ENCODE data around the gene GNAT1. TPM values are rescaled to one million over a fixed set of nuclear protein-coding genes. Genes with fewer than 3 reads are reported as not detected.
A peak's percentile ranks its signal among the peaks of the same experiment; 100 is the strongest.
"Not testable (repeated sequence)": the region's sequence is repeated elsewhere in the genome, so short reads cannot be mapped to it uniquely, and the experiment has no call there.

GNAT1 gene
- total RNA-seq, 8 experiments from 2014 or later, result 0.27 to 0.66 (median 0.34) TPM; not detected in 4

DNA sequence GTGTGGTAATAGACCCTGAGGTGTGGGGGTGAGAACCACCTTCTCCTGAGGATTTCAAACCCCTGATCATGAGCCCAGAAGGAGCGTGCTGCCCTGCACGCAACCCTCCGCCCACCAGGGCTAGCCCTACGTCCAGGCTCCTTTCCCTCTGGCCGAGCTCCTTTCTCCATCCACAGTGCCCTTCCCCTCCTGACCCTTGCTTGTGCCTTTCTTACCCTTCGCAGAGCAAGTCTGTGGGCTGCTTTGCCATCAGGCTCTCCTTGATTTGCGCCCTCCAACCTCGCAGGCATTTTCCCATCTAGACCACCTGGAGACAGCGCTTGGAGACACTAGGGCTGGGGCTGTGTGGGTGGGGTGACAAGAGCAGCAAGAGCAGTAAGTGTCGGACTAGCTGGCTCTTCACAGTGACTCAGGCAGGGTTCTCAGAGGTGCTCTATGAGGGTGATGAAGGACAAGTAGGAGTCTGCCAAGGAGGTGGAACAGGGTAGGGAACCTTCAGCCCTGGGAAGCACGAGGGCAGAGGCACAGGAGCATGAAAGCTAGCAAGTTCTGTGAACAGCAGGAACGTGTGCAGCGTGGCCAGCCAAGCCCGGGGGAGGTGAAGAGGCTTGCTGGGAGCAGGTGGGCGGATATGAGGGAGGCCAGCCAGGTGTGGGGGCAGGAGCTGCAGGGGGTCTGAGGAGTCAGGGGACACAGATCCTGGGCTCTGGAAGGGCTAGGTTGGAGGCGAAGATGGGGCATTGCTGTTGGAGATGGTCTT lies 11.1 kb downstream of the GNAT1 start:
- H3K4me1 ChIP-seq (replicated peaks in 1 of 2), result peaks cover 5 to 14% of the 10 kb centered on the region in 2 donors
- H3K27ac ChIP-seq, result no peak overlapping the region
- ATAC-seq (replicated peaks in 6 of 8), result no peak
- H3K4me3 ChIP-seq, result no peak overlapping the region
- in situ Hi-C loops (cut with MboI; ENCODE audit: low pct_unique_long_range_greater_than_20kb in 2 of 9, low sequenced_read_pairs in 9 of 9, unreplicated experiment in 9 of 9), result no loop called here
- 45 to 100% (median 86%) methylated on average over 1 to 9 of the region's 16 CpGs; no CpG with 5 or more reads in 4 of the 10 experiments for WGBS, 10 experiments

DNA sequence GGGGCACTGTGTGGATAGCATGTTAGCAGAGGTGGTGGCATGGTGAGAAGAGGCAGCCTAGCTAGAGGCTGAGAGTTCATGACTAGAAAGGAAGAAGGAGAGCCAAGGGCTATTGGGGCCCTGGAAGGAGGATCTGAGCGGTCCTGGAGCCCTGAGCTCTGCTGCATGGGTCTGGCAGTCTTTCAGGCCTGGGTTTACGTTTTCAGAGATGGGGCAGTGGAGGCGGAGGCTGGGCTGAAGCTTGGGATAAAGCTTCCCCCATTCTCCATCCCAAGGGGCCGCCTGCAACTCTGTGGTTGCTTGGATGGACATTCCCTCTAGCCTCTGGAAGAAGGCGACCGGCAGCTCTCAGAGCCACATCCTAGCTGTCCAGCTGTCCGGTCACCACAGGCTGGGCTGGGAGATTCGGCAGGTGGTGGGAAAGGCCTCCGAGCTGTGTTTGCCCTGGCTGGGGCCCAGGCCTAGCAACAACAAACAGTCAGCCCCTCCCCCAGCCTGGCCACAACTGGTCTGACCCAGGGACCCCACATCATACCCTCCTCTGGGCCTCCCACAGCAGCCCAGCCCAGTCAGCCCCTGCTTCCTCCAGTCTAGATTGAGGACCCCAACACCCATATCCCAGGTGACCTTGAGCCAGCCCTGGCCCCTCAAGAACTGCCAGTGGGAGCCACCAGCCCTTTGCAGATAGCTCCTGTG lies 11.9 kb downstream of the GNAT1 start:
- peak in 1 of 8 experiments; percentile 3 for ATAC-seq (replicated peaks in 6 of 8)
- in situ Hi-C loops (cut with MboI; ENCODE audit: low pct_unique_long_range_greater_than_20kb in 2 of 9, low sequenced_read_pairs in 9 of 9, unreplicated experiment in 9 of 9), result no loop called here
- 0 to 83% (median 75%) methylated on average over 1 to 2 of the region's 9 CpGs; no CpG with 5 or more reads in 6 of the 10 experiments for WGBS, 10 experiments
- peaks cover 5 to 14% of the 10 kb centered on the region in 2 donors for H3K4me1 ChIP-seq (replicated peaks in 1 of 2)
- H3K27ac ChIP-seq, result no peak overlapping the region
- no peak overlapping the region for H3K4me3 ChIP-seq

DNA sequence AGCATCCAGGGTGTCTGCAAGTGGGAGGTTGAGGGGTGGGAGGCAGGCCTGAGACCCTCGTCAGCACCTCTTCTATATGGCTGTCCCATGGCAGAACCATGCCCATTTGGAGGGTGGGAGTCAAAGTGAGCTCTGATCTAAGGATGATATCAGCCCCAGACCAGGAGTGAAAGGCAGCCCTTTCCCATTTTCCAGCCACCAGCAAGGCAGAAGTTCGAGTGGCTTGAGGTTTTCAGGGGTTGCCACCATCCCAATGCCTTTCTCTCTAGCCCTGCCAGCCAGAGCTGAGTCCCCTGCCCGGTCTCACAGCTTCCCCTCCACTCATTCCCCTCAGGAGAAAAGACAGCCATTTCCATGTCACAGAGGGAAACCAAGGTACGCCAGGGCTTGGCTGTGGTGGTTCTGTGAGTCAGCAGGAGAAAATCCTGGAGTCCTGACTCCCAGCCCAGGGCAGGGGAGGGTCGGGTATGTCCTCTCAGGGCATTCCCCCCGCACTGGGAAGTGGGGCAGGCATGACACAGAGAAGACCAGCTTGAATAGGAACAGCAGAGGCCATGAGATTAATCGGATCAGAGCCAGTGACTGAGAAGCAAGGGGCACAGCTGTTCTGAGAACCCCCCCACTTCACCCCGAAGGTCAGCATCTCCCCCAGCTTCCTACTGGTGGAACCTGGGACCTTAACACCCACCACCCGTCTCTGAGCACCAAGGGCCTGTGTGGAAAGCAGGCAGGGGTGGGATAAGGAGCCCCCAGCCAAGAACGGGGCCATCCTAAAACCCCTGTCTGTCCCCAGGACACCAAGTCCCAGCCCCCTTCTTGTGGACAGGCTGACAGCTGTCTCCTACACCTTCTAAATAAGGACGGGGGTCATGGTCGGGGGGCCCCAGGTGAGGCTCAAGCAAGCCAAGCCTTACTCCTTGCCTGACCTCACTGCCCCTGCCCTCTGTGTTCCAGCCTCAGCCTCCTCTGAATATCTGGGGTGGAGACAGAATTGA lies 12.7 kb downstream of the GNAT1 start:
- Histone ChIP-seq H3K4me1 (replicated peaks in 1 of 2) (peaks cover 5 to 14% of the 10 kb centered on the region in 2 donors), H3K27ac (no peak overlapping the region), H3K4me3 (no peak overlapping the region)
- in situ Hi-C loops (cut with MboI; ENCODE audit: low pct_unique_long_range_greater_than_20kb in 2 of 9, low sequenced_read_pairs in 9 of 9, unreplicated experiment in 9 of 9), result no loop called here
- no peak for ATAC-seq (replicated peaks in 6 of 8)
- WGBS, 10 experiments, result 47 to 100% (median 100%) methylated on average over 1 to 2 of the region's 12 CpGs; no CpG with 5 or more reads in 7 of the 10 experiments

DNA sequence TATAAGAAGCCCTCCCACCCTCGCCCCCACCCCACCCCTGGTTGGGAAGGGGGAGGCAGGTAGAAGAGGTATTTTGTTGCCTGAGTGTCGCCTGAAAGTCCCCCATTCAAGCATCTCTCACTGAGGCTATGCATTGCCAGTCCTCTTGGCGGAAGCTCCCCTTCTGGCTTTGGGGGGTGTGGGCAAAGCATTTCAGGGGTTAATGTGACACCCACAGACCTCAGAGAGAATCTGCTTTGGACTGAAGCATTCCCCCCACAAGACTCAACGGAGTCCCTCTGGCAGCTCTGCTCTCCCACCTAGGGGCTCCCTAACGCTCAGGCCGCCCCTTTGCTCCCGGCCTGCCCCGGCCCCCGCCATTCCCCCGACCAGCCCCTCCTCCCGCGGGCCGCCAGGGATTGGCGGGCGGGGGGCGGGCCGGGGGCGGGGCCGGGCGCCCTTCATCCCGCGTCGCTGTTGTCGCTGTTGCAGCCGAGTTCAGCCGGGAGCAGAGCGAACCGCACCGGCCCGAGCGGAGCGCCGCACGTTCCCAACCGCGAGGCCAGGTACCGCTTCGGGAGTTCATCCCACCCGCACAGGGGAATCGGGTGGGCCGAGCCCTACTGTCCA lies 13.5 kb downstream of the GNAT1 start, which contains the start of gene SLC38A3:
SLC38A3 (plus strand) TSS at position 468 of the 609 bp plus-strand sequence. CDS start 8,929 bp downstream, outside the sequence.
- no peak within 1 kb of the TSS for H3K27ac ChIP-seq

DNA sequence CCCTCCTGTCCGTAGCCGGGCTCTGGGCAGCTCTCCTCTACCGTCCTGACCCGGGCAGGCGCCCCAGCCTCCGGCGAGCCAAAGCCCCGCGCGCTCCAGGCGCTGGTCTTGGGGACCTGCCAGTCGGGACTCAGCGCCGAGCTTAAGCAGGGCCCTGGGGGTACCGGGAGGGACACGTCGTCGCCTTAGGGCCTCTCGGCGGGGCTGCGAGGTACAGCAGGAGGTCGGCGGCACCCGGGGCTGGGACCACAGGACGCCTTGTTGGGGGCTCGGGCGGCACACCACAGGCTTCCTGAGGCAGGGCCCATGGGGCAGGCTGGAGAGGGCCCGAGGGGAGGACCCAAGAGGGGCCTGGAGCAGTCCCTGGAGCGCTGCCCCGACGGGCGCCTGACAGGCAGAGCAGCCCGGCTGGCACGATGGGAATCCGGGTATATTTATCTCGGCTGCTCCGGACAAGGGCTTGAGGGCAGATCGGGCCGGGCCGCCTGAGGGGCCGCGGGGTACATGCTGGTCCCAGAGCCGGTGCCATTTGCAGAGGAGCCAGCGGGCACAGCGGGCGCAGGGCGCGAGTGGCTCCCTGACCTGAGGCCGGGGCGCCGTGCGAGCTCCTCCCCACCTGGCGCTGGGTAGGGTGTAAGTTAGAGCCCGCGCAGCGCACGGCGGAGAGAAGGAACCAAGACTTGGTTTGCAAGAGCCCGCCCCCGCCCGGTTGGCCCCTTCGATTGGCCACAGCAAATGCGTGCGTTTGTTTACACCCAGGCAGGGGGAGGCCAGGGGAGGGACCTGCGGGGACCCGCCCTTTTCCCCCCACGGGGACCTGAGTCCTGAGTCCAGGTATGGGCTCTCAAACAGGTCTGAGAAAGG lies 14.2 kb downstream of the GNAT1 start:
- in situ Hi-C loops (cut with MboI; ENCODE audit: low pct_unique_long_range_greater_than_20kb in 2 of 9, low sequenced_read_pairs in 9 of 9, unreplicated experiment in 9 of 9), result no loop called here

More for the DNA sequence above, 13.5 kb downstream of the GNAT1 start, which contains the start of gene SLC38A3:
- WGBS, 10 experiments, result 0 to 10% methylated on average over 2 to 5 of the region's 41 CpGs; no CpG with 5 or more reads in 8 of the 10 experiments
- in situ Hi-C loops (cut with MboI; ENCODE audit: low pct_unique_long_range_greater_than_20kb in 2 of 9, low sequenced_read_pairs in 9 of 9, unreplicated experiment in 9 of 9), result no loop called here
- H3K4me3 ChIP-seq, result peak within 1 kb of the TSS; percentile 23 to 41 (median 37)
- peaks cover 5 to 14% of the 10 kb centered on the region in 2 donors for H3K4me1 ChIP-seq (replicated peaks in 1 of 2)
- ATAC-seq (replicated peaks in 6 of 8), result peak in 7 of 8 experiments; percentile 55 to 85 (median 81)

DNA sequence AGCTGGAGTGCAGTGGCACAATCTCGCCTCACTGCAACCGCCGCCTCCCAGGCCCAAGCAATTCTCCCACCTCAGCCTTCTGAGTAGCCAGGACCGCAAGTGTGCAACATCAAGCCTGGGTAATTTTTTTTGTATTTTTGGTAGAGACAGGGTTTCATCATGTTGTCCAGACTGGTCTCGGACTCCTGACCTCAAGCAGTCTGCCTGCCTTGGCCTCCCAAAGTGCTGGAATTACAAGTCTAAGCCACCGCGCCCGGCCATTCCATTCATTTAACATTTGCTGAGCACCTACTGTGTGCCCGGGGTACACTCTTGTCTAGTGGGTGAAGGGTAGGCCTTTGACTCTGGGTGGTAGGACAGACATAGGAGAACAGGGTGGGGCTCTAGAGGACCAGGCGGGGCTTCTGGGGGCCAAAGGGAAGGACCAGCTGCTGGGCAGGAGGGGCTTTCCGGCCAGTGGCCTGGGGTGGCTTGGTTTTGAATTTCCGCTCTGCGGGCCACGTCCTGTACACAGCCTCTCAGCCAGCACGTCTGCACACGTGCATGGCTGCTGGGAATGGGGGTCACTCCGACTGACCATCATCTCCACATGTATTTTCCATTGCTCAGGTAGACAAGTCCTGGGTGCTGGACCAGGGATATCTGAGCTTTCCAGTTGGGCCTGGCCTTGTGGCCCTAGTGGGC lies 16.1 kb downstream of the GNAT1 start:
- Histone ChIP-seq H3K27ac (no peak overlapping the region), H3K4me1 (replicated peaks in 1 of 2) (peaks cover 5 to 18% of the 10 kb centered on the region in 2 donors), H3K4me3 (no peak overlapping the region)
- WGBS, 10 experiments, result 80 to 100% (median 90%) methylated on average over 1 to 6 of the region's 17 CpGs; no CpG with 5 or more reads in 3 of the 10 experiments
- no peak for ATAC-seq (replicated peaks in 6 of 8)
- in situ Hi-C loops (cut with MboI; ENCODE audit: low pct_unique_long_range_greater_than_20kb in 2 of 9, low sequenced_read_pairs in 9 of 9, unreplicated experiment in 9 of 9), result no loop called here

More for the DNA sequence above, 14.2 kb downstream of the GNAT1 start:
- Histone ChIP-seq H3K4me1 (replicated peaks in 1 of 2) (peaks cover 5 to 18% of the 10 kb centered on the region in 2 donors), H3K4me3 (peak overlapping the region; percentile 23 to 41 (median 37)), H3K27ac (no peak overlapping the region)
- ATAC-seq (replicated peaks in 6 of 8), result peak; percentile 32 to 74 (median 66)
- 0 to 69% (median 4%) methylated on average over 2 to 28 of the region's 67 CpGs; no CpG with 5 or more reads in 5 of the 10 experiments for WGBS, 10 experiments

DNA sequence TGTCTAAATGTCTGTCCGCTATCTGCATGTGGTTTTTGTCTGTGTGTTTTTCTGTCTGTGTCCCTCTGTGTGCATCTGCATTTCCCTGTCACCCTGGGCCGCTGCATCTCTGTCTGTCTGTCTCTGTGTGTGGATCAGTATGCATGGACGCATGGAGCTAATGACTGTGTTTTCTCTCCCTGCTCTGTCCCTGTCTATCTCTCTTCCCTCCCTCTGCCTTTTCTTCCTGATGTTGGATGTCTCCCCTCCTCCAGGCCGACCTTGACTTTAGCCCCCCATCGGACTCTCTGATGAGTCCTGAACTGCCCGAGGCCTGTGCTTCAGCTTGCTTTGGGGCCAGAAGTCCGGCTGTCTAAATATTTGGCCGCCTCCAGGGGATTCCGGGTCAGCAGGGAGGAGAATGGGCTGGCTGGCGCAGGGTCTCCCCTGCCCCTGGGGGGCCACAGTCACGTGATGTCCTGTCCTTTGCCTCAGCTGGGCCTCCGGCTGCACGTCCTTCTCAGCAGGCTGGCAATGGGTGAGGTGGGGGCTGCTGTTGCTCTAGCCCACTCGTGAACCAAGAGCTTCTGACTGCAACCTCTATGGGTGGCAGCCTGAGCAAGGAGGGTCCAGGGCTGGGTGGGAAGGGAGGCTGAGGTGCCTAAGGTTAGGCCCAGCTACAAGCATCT lies 17.4 kb downstream of the GNAT1 start:
- no peak for ATAC-seq (replicated peaks in 6 of 8)
- Histone ChIP-seq H3K27ac (no peak overlapping the region), H3K4me3 (no peak overlapping the region), H3K4me1 (replicated peaks in 1 of 2) (peaks cover 5 to 10% of the 10 kb centered on the region in 2 donors)
- 28 to 100% (median 75%) methylated on average over 1 to 7 of the region's 14 CpGs; no CpG with 5 or more reads in 3 of the 10 experiments for WGBS, 10 experiments
- in situ Hi-C loops (cut with MboI; ENCODE audit: low pct_unique_long_range_greater_than_20kb in 2 of 9, low sequenced_read_pairs in 9 of 9, unreplicated experiment in 9 of 9), result no loop called here

DNA sequence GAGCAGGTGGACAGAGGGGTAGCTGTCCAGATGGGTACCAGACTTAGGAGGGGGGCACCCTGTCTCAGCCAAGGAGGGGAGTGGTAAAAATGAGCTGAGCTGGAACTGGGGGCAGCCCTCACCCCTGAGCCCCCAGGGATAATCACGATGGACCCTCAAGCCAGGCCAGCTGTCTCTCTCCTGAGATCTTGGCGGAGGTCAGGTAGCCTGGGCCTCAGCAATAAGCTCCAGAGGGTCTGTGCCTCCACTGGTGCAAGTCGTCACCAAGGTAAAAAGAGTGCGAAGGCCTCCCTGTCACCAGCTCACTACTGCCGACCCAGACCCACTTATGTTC lies 18.7 kb downstream of the GNAT1 start:
- ATAC-seq (replicated peaks in 6 of 8), result no peak
- WGBS, 10 experiments, result 90 to 94% methylated on average over 2 to 3 of the region's 5 CpGs; no CpG with 5 or more reads in 8 of the 10 experiments
- Histone ChIP-seq H3K27ac (no peak overlapping the region), H3K4me3 (no peak overlapping the region), H3K4me1 (replicated peaks in 1 of 2) (peaks cover 0 to 4% of the 10 kb centered on the region in 2 donors)
- in situ Hi-C loops (cut with MboI; ENCODE audit: low pct_unique_long_range_greater_than_20kb in 2 of 9, low sequenced_read_pairs in 9 of 9, unreplicated experiment in 9 of 9), result no loop called here

DNA sequence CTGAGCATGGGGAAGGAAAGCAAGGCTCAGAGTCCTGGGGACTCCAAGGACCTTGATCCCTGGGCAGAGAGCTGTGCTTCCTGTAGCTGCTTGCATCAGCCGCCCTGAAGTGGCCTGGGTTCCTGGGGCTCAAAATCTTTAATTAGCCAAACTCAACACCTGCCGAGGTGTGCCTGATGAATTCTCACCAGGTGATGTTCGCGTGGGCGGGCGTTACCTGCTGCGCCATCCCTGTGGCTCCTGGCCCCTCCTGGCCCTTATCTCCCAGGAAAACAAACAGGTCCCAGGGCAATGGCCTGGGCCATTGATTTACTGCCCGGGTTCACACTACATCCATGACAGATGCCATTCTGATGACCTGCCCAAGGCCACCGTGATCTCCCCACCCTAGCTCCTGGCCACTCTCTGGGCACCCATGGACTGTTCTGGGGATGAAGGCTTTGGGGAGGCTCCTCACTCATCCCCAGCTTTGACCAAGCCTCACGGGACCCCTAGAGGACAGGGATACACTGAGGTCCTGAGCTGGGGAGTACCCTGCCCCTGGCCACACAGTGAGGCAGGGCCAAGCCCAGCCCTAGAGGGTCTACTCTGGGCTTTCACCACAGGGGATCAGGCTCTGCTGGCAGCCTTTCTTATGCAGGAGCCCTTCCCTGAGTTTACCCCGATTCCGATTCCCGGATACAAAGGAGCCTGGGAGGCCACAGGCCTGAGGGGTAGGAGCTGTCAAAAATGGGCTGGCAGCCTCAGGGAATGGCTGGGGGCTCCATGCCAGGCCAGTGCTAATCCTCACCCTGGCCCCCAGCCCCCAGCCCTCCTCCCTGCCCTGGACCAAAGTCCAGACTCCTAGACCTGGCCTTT lies 19.3 kb downstream of the GNAT1 start:
- in situ Hi-C loops (cut with MboI; ENCODE audit: low pct_unique_long_range_greater_than_20kb in 2 of 9, low sequenced_read_pairs in 9 of 9, unreplicated experiment in 9 of 9), result no loop called here
- no peak overlapping the region for H3K4me3 ChIP-seq
- no peak for ATAC-seq (replicated peaks in 6 of 8)
- no peak overlapping the region for H3K27ac ChIP-seq
- peaks cover 0 to 4% of the 10 kb centered on the region in 2 donors for H3K4me1 ChIP-seq (replicated peaks in 1 of 2)
- WGBS, 10 experiments, result 60 to 89% (median 78%) methylated on average over 1 to 9 of the region's 13 CpGs; no CpG with 5 or more reads in 5 of the 10 experiments

DNA sequence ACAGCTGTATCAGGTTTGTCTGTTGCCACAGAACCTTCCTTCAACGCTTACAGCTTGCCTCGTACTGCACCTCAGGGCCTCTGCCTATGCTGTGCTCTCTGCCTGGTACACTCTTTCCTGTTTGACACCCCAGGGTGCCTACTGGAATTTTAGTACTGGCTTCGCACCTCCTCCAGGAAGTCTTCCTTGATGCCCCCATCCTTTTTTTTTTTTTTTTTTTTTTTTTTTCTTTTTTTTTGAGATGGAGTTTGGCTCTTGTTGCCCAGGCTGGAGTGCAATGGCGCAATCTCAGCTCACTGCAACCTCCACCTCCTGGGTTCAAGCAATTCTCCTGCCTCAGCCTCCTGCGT lies 19.9 kb downstream of the GNAT1 start:
- H3K4me3 ChIP-seq; in situ Hi-C loops (cut with MboI; ENCODE audit: low pct_unique_long_range_greater_than_20kb in 2 of 9, low sequenced_read_pairs in 9 of 9, unreplicated experiment in 9 of 9); H3K4me1 ChIP-seq (replicated peaks in 1 of 2); H3K27ac ChIP-seq; ATAC-seq (replicated peaks in 6 of 8): not testable (repeated sequence)
- 82 to 94% (median 87%) methylated on average over 1 to 5 of the region's 5 CpGs; no CpG with 5 or more reads in 4 of the 10 experiments for WGBS, 10 experiments

All from motor neuron (in vitro differentiated cells).